Hepatocyte (in vitro differentiated cells): ENCODE results near the gene FIGNL2.

Experiments used
- EZH2 ChIP-seq: fragments of 200-600 bp; sonication (generic); IDR thresholded peaks from 2 replicates; pipeline ENCODE4 v1.6.1; 2016; ENCODE audit warnings: antibody characterized with exemption, mild to moderate bottlenecking, borderline replicate concordance
- TF ChIP-seq, protein P1 (sequence below): fragments of 200-600 bp; sonication (generic); IDR thresholded peaks from 2 replicates; pipeline ENCODE4 v1.5.1; 2016; ENCODE audit warnings: antibody characterized with exemption, mild to moderate bottlenecking; ENCODE audit not compliant: poor library complexity

- TF ChIP-seq EZH2, result no peak
- TF ChIP-seq, protein P1, sequence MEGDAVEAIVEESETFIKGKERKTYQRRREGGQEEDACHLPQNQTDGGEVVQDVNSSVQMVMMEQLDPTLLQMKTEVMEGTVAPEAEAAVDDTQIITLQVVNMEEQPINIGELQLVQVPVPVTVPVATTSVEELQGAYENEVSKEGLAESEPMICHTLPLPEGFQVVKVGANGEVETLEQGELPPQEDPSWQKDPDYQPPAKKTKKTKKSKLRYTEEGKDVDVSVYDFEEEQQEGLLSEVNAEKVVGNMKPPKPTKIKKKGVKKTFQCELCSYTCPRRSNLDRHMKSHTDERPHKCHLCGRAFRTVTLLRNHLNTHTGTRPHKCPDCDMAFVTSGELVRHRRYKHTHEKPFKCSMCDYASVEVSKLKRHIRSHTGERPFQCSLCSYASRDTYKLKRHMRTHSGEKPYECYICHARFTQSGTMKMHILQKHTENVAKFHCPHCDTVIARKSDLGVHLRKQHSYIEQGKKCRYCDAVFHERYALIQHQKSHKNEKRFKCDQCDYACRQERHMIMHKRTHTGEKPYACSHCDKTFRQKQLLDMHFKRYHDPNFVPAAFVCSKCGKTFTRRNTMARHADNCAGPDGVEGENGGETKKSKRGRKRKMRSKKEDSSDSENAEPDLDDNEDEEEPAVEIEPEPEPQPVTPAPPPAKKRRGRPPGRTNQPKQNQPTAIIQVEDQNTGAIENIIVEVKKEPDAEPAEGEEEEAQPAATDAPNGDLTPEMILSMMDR, result no peak
Measured at GRCh38 chr12:51836827-51837173, 11.7 kb downstream of the FIGNL2 start.
